ENCODE results near the gene CTDSPL2. TPM values are rescaled to one million over a fixed set of nuclear protein-coding genes. Genes with fewer than 3 reads are reported as not detected.
A peak's percentile ranks its signal among the peaks of the same experiment; 100 is the strongest.

CTDSPL2 gene
- total RNA-seq, 3 donors from 2014 or later, result 48.3 to 101 (median 77.0) TPM

DNA sequence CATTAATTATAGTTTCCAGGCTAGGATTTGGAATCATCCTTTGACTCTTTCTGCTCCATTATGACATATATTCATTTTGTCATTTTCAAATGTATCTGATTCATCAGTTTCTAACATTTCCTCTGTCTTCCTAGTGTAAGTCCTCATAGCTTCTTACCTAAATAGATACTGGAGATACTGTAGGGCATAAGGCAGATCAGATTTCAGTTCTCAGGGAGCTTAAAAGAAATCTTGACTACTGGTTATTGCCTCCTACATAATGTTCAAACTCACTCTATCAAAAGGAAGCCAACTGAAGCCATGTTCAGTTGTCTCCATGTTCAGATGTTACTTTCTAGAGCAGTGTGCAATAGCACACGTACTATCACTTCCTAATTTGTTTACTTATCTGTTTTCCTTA is 29.6 kb upstream of the CTDSPL2 start:
- Histone ChIP-seq H3K36me3 (no peaks in the 10 kb centered on the region), H3K4me1 (no peaks in the 10 kb centered on the region), H3K27ac (no peak overlapping the region), H3K9me3 (no peaks in the 10 kb centered on the region), H3K27me3 (no peaks in the 10 kb centered on the region), H3K4me3 (no peak overlapping the region)
- intact Hi-C loops (cut with DNase I; ENCODE audit: low total_unique reads), result no loop called here
- TF ChIP-seq POLR2A (IDR thresholded peaks at IDR 0.05) (no peak), POLR2AphosphoS5 (IDR thresholded peaks at IDR 0.05) (no peak)
- TF ChIP-seq, protein P1, sequence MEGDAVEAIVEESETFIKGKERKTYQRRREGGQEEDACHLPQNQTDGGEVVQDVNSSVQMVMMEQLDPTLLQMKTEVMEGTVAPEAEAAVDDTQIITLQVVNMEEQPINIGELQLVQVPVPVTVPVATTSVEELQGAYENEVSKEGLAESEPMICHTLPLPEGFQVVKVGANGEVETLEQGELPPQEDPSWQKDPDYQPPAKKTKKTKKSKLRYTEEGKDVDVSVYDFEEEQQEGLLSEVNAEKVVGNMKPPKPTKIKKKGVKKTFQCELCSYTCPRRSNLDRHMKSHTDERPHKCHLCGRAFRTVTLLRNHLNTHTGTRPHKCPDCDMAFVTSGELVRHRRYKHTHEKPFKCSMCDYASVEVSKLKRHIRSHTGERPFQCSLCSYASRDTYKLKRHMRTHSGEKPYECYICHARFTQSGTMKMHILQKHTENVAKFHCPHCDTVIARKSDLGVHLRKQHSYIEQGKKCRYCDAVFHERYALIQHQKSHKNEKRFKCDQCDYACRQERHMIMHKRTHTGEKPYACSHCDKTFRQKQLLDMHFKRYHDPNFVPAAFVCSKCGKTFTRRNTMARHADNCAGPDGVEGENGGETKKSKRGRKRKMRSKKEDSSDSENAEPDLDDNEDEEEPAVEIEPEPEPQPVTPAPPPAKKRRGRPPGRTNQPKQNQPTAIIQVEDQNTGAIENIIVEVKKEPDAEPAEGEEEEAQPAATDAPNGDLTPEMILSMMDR (IDR thresholded peaks at IDR 0.05), result no peak
- no peak for DNase-seq (ENCODE audit: low spot score in 2 of 2)

DNA sequence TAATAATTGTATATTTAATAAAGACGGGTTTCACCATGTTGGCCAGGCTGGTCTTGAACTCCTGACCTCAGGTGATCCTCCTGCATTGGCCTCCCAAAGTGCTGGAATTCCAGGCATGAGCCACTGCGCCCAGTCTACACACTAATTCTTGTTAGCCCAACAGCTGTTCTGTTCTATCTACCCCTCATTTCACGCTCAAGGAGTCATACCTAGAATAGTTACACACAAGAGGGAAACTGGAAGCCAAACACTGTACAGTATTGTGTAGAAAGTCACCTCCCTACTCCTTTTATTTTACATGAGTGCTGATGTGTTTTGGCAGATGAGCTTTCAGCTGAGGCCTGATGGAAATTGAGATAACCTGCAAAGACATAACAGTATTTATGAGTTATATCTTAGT is 13.4 kb upstream of the CTDSPL2 start:
- TF ChIP-seq POLR2AphosphoS5 (IDR thresholded peaks at IDR 0.05), result no peak
- TF ChIP-seq, protein P1 (IDR thresholded peaks at IDR 0.05), result no peak
- no peak for TF ChIP-seq POLR2A (IDR thresholded peaks at IDR 0.05)
- DNase-seq (ENCODE audit: low spot score in 2 of 2), result no peak
- intact Hi-C loops (cut with DNase I; ENCODE audit: low total_unique reads), result no loop called here
- Histone ChIP-seq H3K36me3 (no peaks in the 10 kb centered on the region), H3K27ac (no peak overlapping the region), H3K27me3 (no peaks in the 10 kb centered on the region), H3K9me3 (no peaks in the 10 kb centered on the region), H3K4me1 (no peaks in the 10 kb centered on the region), H3K4me3 (no peak overlapping the region)

DNA sequence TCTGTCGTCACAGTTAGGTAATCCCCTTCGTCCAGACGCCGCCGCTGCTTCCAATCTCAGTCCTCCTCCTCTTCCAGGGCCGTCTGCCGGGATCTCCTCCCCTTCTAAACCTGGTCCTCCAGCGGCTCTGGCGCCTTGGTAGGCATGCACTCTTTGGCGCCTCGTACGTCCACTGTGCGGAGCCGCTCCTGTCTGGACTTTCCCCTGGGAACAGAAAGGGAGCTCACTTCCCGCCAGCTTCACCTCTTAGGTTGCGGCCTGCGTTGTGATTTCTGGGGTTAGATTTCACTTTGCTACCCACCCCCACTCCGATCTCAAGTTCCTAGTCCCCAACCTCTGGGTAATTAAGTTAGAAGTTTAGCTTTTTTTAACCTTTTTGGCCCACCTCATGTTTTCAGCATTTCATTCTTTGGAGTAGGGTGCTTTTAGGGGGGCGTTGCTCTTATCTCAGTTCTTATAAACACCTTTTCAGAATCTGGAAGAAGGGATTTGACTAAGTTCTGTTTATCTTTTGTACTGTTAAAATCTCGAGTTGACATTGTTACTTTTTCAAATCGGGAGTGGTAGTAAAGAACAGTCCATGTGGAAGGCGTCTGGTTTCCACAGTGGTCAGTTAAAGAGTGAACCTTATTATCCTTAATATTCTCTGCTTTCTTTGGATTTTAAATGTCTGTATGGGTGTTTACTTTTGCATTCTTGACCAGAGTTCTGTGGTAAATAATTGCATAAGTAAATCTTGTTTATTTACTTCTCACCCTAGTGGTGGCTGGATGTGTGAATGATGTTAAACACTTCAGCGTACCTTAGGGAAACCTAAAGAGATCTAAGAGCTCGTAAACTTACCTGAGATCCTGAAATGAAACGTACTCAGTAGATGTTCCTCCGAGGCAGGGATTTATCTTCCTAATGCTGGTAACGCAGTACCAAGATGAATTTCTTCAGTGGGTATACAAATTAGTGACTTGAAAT is 611 bp downstream of the CTDSPL2 start:
- H3K4me3 ChIP-seq, result peak overlapping the region; percentile 72 to 91 (median 90)
- DNase-seq (ENCODE audit: low spot score in 2 of 2), result no peak
- no peaks in the 10 kb centered on the region for H3K9me3 ChIP-seq
- no peaks in the 10 kb centered on the region for H3K27me3 ChIP-seq
- H3K27ac ChIP-seq, result peak overlapping the region; percentile 96 to 97
- intact Hi-C loops (cut with DNase I; ENCODE audit: low total_unique reads), result no loop called here
- peaks cover 0 to 8% of the 10 kb centered on the region in 2 donors for H3K4me1 ChIP-seq
- peak in 1 of 3 donors; percentile 24 for TF ChIP-seq POLR2AphosphoS5 (IDR thresholded peaks at IDR 0.05)
- no peak for TF ChIP-seq POLR2A (IDR thresholded peaks at IDR 0.05)
- H3K36me3 ChIP-seq, result no peaks in the 10 kb centered on the region

DNA sequence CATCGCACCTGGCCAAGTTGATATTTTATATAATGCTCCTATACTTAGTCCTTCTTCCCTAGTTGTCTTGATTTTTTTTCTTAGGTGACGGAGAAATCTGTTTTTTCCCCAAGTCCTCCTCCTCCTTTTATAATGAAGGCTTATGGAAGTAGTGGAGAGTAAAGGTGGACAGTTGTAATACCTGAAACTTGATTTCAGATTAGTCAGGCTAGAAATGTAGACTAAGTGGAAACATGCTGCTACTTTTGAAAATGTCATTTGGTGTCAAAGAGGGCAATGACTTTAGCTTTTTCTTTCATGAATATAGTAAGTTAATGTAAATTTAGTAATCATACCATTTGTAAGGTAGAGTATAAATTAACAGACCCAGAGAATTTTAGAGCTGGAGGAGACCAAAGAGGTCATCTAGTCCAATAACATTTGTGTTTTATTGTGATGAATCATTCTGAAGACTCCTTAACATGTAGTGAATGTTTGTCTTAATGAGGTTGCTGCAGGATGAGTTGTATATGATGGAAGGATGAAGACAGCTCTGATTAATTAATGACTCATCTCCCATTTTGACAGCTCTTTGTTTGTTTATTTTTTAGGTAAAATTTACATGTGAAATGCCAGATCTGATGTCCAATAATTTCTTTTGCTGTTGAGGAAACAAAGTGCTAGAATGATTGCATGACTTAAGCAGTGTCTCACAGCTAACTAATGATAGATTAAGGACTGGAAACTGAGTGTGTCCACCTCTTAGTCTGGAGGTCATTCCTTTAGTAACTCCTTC is 8.7 kb downstream of the CTDSPL2 start:
- Histone ChIP-seq H3K36me3 (no peaks in the 10 kb centered on the region), H3K27ac (no peak overlapping the region), H3K4me1 (no peaks in the 10 kb centered on the region), H3K9me3 (no peaks in the 10 kb centered on the region), H3K4me3 (no peak overlapping the region), H3K27me3 (no peaks in the 10 kb centered on the region)
- no peak for DNase-seq (ENCODE audit: low spot score in 2 of 2)
- TF ChIP-seq POLR2A (IDR thresholded peaks at IDR 0.05) (no peak), POLR2AphosphoS5 (IDR thresholded peaks at IDR 0.05) (no peak)
- TF ChIP-seq, protein P1 (IDR thresholded peaks at IDR 0.05), result no peak
- intact Hi-C loops (cut with DNase I; ENCODE audit: low total_unique reads), result no loop called here

DNA sequence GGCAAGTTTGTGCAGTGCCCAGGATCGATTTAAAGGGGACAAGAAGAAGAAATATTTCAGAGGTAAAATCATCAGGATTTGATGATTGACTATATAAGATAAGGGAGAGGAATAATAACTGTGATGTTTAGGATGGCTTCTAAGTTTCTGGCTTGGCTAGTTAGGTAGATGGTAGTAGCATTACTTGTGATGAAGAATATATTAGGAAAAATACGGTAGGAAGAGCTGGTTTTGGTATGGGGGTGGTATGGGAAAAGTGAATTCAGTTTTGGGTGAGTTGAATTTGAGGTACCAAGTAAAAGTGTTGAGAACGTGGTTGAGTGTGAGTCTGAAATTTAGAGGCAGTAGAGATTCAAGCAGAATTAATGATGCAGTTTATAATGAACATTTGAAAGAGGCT is 11.0 kb downstream of the CTDSPL2 start:
- Histone ChIP-seq H3K36me3 (no peaks in the 10 kb centered on the region), H3K4me1 (no peaks in the 10 kb centered on the region), H3K27me3 (no peaks in the 10 kb centered on the region), H3K9me3 (no peaks in the 10 kb centered on the region), H3K4me3 (no peak overlapping the region), H3K27ac (no peak overlapping the region)
- DNase-seq (ENCODE audit: low spot score in 2 of 2), result no peak
- intact Hi-C loops (cut with DNase I; ENCODE audit: low total_unique reads), result no loop called here
- TF ChIP-seq POLR2AphosphoS5 (IDR thresholded peaks at IDR 0.05) (no peak), POLR2A (IDR thresholded peaks at IDR 0.05) (no peak)
- TF ChIP-seq, protein P1 (IDR thresholded peaks at IDR 0.05), result no peak

Measured in breast epithelium (tissue), 4 donors.